IMR-90 (cell line): ENCODE measurements around the gene SLC26A1.

Experiments used
- CEBPB ChIP-seq: IDR thresholded peaks from 2 replicates; pipeline ENCODE4 v1.6.1; 2012; ENCODE audit warnings: low read depth, low read length, improper control_type of control experiment
- CHD1 ChIP-seq: IDR thresholded peaks from 2 replicates; pipeline ENCODE4 v1.6.1; 2012; ENCODE audit warnings: low read depth, low read length, improper control_type of control experiment
- CTCF ChIP-seq: conservative IDR thresholded peaks from 2 replicates; pipeline ENCODE4 v1.5.1; 2012; ENCODE audit warnings: mild to moderate bottlenecking, low read depth, low read length, improper control_type of control experiment
- MAFK ChIP-seq: IDR thresholded peaks from 2 replicates; pipeline ENCODE4 v1.6.1; 2012; ENCODE audit warnings: low read depth, low read length, improper control_type of control experiment
- MXI1 ChIP-seq: IDR thresholded peaks from 2 replicates; pipeline ENCODE4 v1.6.1; 2012; ENCODE audit warnings: low read depth, mild to moderate bottlenecking, low read length, moderate library complexity, borderline replicate concordance
- POLR2A ChIP-seq: IDR thresholded peaks from 2 replicates; pipeline ENCODE4 v1.6.1; 2012; ENCODE audit warnings: mild to moderate bottlenecking, low read depth, low read length
- RAD21 ChIP-seq: IDR thresholded peaks from 2 replicates; pipeline ENCODE4 v1.6.1; 2012; ENCODE audit warnings: low read length, improper control_type of control experiment
- RCOR1 ChIP-seq: IDR thresholded peaks from 2 replicates; pipeline ENCODE4 v1.6.1; 2012; ENCODE audit warnings: mild to moderate bottlenecking, low read length, improper control_type of control experiment; ENCODE audit not compliant: insufficient replicate concordance
- RFX5 ChIP-seq: IDR thresholded peaks from 2 replicates; pipeline ENCODE4 v1.8.0; 2012; ENCODE audit warnings: low read depth, mild to moderate bottlenecking, low read length, moderate library complexity
- SMC3 ChIP-seq: fragments of 150-350 bp; IDR thresholded peaks from 2 replicates; pipeline ENCODE4 v1.6.1; 2016; ENCODE audit warnings: low read depth, mild to moderate bottlenecking, antibody characterized with exemption, low read length, moderate library complexity
- USF2 ChIP-seq: fragments of 150-350 bp; IDR thresholded peaks from 2 replicates; pipeline ENCODE4 v1.6.1; 2017; ENCODE audit warnings: mild to moderate bottlenecking, antibody characterized with exemption, low read length, low read depth

GRCh38 chr4:1015179-1015578 lies 22.0 kb upstream of the SLC26A1 start:
- TF ChIP-seq POLR2A: no peak
- no peak; the same call in 1 of the 2 replicates for TF ChIP-seq CTCF
- no peak for TF ChIP-seq USF2
- no peak for TF ChIP-seq RAD21
- TF ChIP-seq RCOR1: no peak
- TF ChIP-seq RFX5: no peak
- no peak for TF ChIP-seq CHD1
- no peak for TF ChIP-seq SMC3
- TF ChIP-seq MAFK: no peak
- no peak for TF ChIP-seq CEBPB
- no peak for TF ChIP-seq MXI1
